BE2C (cell line): ENCODE results near the gene EVA1A.

Experiments used
- DNase-seq: peaks from one replicate; pipeline ENCODE4 v3.0.0-alpha.2; 2020
- H3K27me3 ChIP-seq: fragments of 250-450 bp; sonication (Bioruptor Pico); 2 replicates; pipeline ENCODE4 v1.5.1; 2020; ENCODE audit warnings: mild to moderate bottlenecking
- H3K36me3 ChIP-seq: fragments of 250-450 bp; sonication (Bioruptor Pico); 2 replicates; pipeline ENCODE4 v1.5.1; 2020; ENCODE audit warnings: mild to moderate bottlenecking
- H3K4me1 ChIP-seq: fragments of 250-450 bp; sonication (Bioruptor Pico); 2 replicates; pipeline ENCODE4 v1.5.1; 2020
- H3K4me3 ChIP-seq: 2 replicates; pipeline ENCODE4 v1.5.1; 2011; ENCODE audit warnings: low read depth, low read length
- H3K9me3 ChIP-seq: fragments of 250-450 bp; sonication (Bioruptor Pico); 2 replicates; pipeline ENCODE4 v1.5.1; 2020
- CTCF ChIP-seq: IDR thresholded peaks from 2 replicates; pipeline ENCODE4 v1.5.1; 2012; ENCODE audit warnings: mild to moderate bottlenecking, low read depth, low read length

EVA1A gene

GRCh38 chr2:75549401-75550253, 11.1 kb downstream of the EVA1A start:
- Histone ChIP-seq H3K4me1 (no peaks in the 10 kb centered on the region), H3K9me3 (no peaks in the 10 kb centered on the region), H3K4me3 (no peak overlapping the region), H3K36me3 (no peaks in the 10 kb centered on the region), H3K27me3 (no peaks in the 10 kb centered on the region)
- no peak for TF ChIP-seq CTCF
- no peak for DNase-seq

- H3K9me3 ChIP-seq = no peaks in the 10 kb centered on the region
- no peaks in the 10 kb centered on the region for H3K4me1 ChIP-seq
- H3K27me3 ChIP-seq = no peaks in the 10 kb centered on the region
- peak; percentile 13 for DNase-seq
- TF ChIP-seq CTCF = no peak
- no peaks in the 10 kb centered on the region for H3K36me3 ChIP-seq
- H3K4me3 ChIP-seq = no peak overlapping the region
These were observed 12.6 kb downstream of the EVA1A start for GRCh38 chr2:75548036-75548573.

GRCh38 chr2:75547345-75548035, 13.2 kb downstream of the EVA1A start:
- no peaks in the 10 kb centered on the region for H3K36me3 ChIP-seq
- TF ChIP-seq CTCF = no peak
- DNase-seq = no peak
- H3K4me3 ChIP-seq = no peak overlapping the region
- no peaks in the 10 kb centered on the region for H3K4me1 ChIP-seq
- no peaks in the 10 kb centered on the region for H3K9me3 ChIP-seq
- H3K27me3 ChIP-seq = no peaks in the 10 kb centered on the region

GRCh38 chr2:75545922-75546321, 14.8 kb downstream of the EVA1A start:
- no peak overlapping the region for H3K4me3 ChIP-seq
- no peaks in the 10 kb centered on the region for H3K27me3 ChIP-seq
- TF ChIP-seq CTCF = no peak
- no peaks in the 10 kb centered on the region for H3K4me1 ChIP-seq
- DNase-seq = no peak
- H3K9me3 ChIP-seq = no peaks in the 10 kb centered on the region
- no peaks in the 10 kb centered on the region for H3K36me3 ChIP-seq

- no peaks in the 10 kb centered on the region for H3K9me3 ChIP-seq
- no peak overlapping the region for H3K4me3 ChIP-seq
- no peaks in the 10 kb centered on the region for H3K27me3 ChIP-seq
- no peaks in the 10 kb centered on the region for H3K4me1 ChIP-seq
- no peaks in the 10 kb centered on the region for H3K36me3 ChIP-seq
- TF ChIP-seq CTCF = no peak
- no peak for DNase-seq
These were observed 15.4 kb downstream of the EVA1A start for GRCh38 chr2:75545387-75545786.

GRCh38 chr2:75543446-75543845, 17.3 kb downstream of the EVA1A start:
- Histone ChIP-seq H3K9me3 (no peaks in the 10 kb centered on the region), H3K4me3 (no peak overlapping the region), H3K27me3 (no peaks in the 10 kb centered on the region), H3K36me3 (no peaks in the 10 kb centered on the region), H3K4me1 (no peaks in the 10 kb centered on the region)
- no peak for TF ChIP-seq CTCF
- DNase-seq = no peak
